Panc1 (cell line): ENCODE measurements around the gene CHST11. TPM values are rescaled to one million over a fixed set of nuclear protein-coding genes. Genes with fewer than 3 reads are reported as not detected.

Source experiments
- ATAC-seq: fragments of 200-7000 bp; cut with Tn5 transposase; 2 replicates; pipeline ENCODE4 v1.9.1; 2020; ENCODE audit warnings: mild to moderate bottlenecking, moderate library complexity
- BruUV-seq: library from RNA; stranded (reverse); fragments of 400-500 nt; replicated peaks from 2 replicates; lab custom pipeline; 2021; lab: Mats Ljungman, UMichigan
- CTCF ChIA-PET: fragments of 300-600 bp; sonication (Branson Sonifier 250); formaldehyde crosslinking; loops from one replicate; lab custom pipeline; 2022; ENCODE audit warnings: antibody characterized with exemption; lab: Charles Lee
- POLR2A ChIA-PET: fragments of 300-600 bp; sonication (Branson Sonifier 250); formaldehyde crosslinking; loops from one replicate; lab custom pipeline; 2022; ENCODE audit warnings: antibody characterized with exemption; lab: Charles Lee
- DNase-seq: peaks from one replicate; pipeline ENCODE4 v3.0.0-alpha.2; 2010; ENCODE audit warnings: low read depth, low spot score
- H3K27ac ChIP-seq: 2 replicates; pipeline ENCODE4 v1.5.1; 2011; ENCODE audit warnings: mild to moderate bottlenecking, low read length, inconsistent platforms
- H3K27me3 ChIP-seq: fragments of 200-500 bp; sonication (Bioruptor generic); 2 replicates; pipeline ENCODE4 v1.6.0; 2014; ENCODE audit warnings: low read length, inconsistent platforms; ENCODE audit not compliant: control insufficient read depth, insufficient read depth
- H3K36me3 ChIP-seq: fragments of 200-500 bp; sonication (Bioruptor generic); 2 replicates; pipeline ENCODE4 v1.5.1; 2014; ENCODE audit warnings: inconsistent platforms, mild to moderate bottlenecking, low read length, moderate library complexity; ENCODE audit not compliant: control insufficient read depth, insufficient read depth
- H3K4me1 ChIP-seq: 2 replicates; pipeline ENCODE4 v1.5.1; 2011; ENCODE audit warnings: inconsistent platforms, mild to moderate bottlenecking, low read length, moderate library complexity; ENCODE audit not compliant: control insufficient read depth, insufficient read depth
- H3K4me3 ChIP-seq, 2 experiments: 2 replicates each; pipeline ENCODE4 v1.5.1; 2011 to 2012; ENCODE audit warnings: low read depth in 2 of 2, low read length in 2 of 2, mild to moderate bottlenecking in 2 of 2, inconsistent platforms in 1 of 2, moderate library complexity in 1 of 2
- H3K9me3 ChIP-seq: fragments of 200-500 bp; sonication (Bioruptor generic); 2 replicates; pipeline ENCODE4 v1.5.1; 2014; ENCODE audit warnings: low read depth, mild to moderate bottlenecking, inconsistent platforms, low read length, moderate library complexity; ENCODE audit not compliant: control insufficient read depth, insufficient read depth
- CTCF ChIP-seq: fragments of 450-650 bp; IDR thresholded peaks from 2 replicates; pipeline ENCODE4 v1.5.1; 2017; ENCODE audit warnings: mild to moderate bottlenecking
- POLR2AphosphoS5 ChIP-seq: IDR thresholded peaks from 2 replicates; pipeline ENCODE4 v1.6.1; 2012; ENCODE audit warnings: mild to moderate bottlenecking, low read depth, low read length, moderate library complexity
- REST ChIP-seq, 2 experiments: IDR thresholded peaks; 2 replicates each; pipeline ENCODE4 v1.6.1; 2011 to 2012; ENCODE audit warnings: low read depth in 2 of 2, control low read depth in 1 of 2, low read length in 1 of 2, mild to moderate bottlenecking in 1 of 2, moderate library complexity in 1 of 2; ENCODE audit not compliant: insufficient read depth in 1 of 2
- SIN3A ChIP-seq: IDR thresholded peaks from 2 replicates; pipeline ENCODE4 v1.6.1; 2012; ENCODE audit warnings: low read depth, mild to moderate bottlenecking, low read length, moderate library complexity, borderline replicate concordance; ENCODE audit not compliant: insufficient read depth
- TCF7L2 ChIP-seq: IDR thresholded peaks from 2 replicates; pipeline ENCODE4 v1.6.1; 2011; ENCODE audit warnings: mild to moderate bottlenecking, low read depth, low read length, inconsistent platforms
- in situ Hi-C: cut with HindIII; loops from 2 replicates; pipeline ENCODE4 v1.10.0; 2016; ENCODE audit warnings: low sequenced_read_pairs, low pct_unique_long_range_greater_than_20kb
- intact Hi-C: fragments of 100-400 bp; cut with micrococcal nuclease; formaldehyde crosslinking; loops from one replicate; pipeline ENCODE4 v1.10.0; 2022; ENCODE audit not compliant: unreplicated experiment
- total RNA-seq: library from RNA; stranded (reverse); gene quantifications from one replicate; pipeline ENCODE4 v1.2.1, GENCODE V29; 2021; ENCODE audit not compliant: unreplicated experiment

Gene CHST11
- total RNA-seq, 1 experiment from 2014 or later, result 11.4 TPM

- no TSS peak for BruUV-seq
- ChIA-PET POLR2A (no interaction called here), CTCF (no interaction called here)
- in situ Hi-C loops, result no loop called here
- Histone ChIP-seq H3K4me1 (no peaks in the 10 kb centered on the region), H3K27me3 (no peaks in the 10 kb centered on the region), H3K4me3 (no peak overlapping the region), H3K36me3 (no peaks in the 10 kb centered on the region), H3K27ac (no peak overlapping the region), H3K9me3 (no peaks in the 10 kb centered on the region)
- DNase-seq, result no peak
- no peak for ATAC-seq
- TF ChIP-seq POLR2AphosphoS5 (no peak), CTCF (no peak), REST (IDR thresholded peaks at IDR 0.05; ENCODE audit: insufficient read depth in 1 of 2, low read depth in 2 of 2, low read length in 1 of 2) (no peak), TCF7L2 (no peak), SIN3A (no peak)
- intact Hi-C loops, result no loop called here
Observed at GRCh38 chr12:104709692-104710435, 253.1 kb downstream of the CHST11 start.

- TF ChIP-seq TCF7L2 (no peak), SIN3A (no peak), POLR2AphosphoS5 (no peak), REST (IDR thresholded peaks at IDR 0.05; ENCODE audit: insufficient read depth in 1 of 2, low read depth in 2 of 2, low read length in 1 of 2) (no peak), CTCF (no peak)
- Histone ChIP-seq H3K4me1 (no peaks in the 10 kb centered on the region), H3K4me3 (no peak overlapping the region), H3K36me3 (no peaks in the 10 kb centered on the region), H3K27ac (no peak overlapping the region), H3K9me3 (no peaks in the 10 kb centered on the region), H3K27me3 (no peaks in the 10 kb centered on the region)
- in situ Hi-C loops (no loop called here), intact Hi-C loops (no loop called here)
- ATAC-seq, result no peak
- DNase-seq, result no peak
- CTCF ChIA-PET, result no interaction called here
- POLR2A ChIA-PET, result interaction anchor here (0.6 kb wide), 1 partner anchor 690 kb away, joined by 3 read pairs; no protein-coding TSS in a partner anchor
- BruUV-seq, result no TSS peak
Observed at GRCh38 chr12:104710940-104711689, 254.4 kb downstream of the CHST11 start.
